ELF-1 (cell line): ENCODE data around the gene SCG2.
A peak's percentile ranks its signal among the peaks of the same experiment; 100 is the strongest.
"Not testable (repeated sequence)": the region's sequence is repeated elsewhere in the genome, so short reads cannot be mapped to it uniquely, and the experiment has no call there.

Experiments used
- DNase-seq: peaks from one replicate; pipeline ENCODE4 v3.0.0-alpha.2; 2016; ENCODE audit warnings: low read depth, low spot score

SCG2 gene

DNA sequence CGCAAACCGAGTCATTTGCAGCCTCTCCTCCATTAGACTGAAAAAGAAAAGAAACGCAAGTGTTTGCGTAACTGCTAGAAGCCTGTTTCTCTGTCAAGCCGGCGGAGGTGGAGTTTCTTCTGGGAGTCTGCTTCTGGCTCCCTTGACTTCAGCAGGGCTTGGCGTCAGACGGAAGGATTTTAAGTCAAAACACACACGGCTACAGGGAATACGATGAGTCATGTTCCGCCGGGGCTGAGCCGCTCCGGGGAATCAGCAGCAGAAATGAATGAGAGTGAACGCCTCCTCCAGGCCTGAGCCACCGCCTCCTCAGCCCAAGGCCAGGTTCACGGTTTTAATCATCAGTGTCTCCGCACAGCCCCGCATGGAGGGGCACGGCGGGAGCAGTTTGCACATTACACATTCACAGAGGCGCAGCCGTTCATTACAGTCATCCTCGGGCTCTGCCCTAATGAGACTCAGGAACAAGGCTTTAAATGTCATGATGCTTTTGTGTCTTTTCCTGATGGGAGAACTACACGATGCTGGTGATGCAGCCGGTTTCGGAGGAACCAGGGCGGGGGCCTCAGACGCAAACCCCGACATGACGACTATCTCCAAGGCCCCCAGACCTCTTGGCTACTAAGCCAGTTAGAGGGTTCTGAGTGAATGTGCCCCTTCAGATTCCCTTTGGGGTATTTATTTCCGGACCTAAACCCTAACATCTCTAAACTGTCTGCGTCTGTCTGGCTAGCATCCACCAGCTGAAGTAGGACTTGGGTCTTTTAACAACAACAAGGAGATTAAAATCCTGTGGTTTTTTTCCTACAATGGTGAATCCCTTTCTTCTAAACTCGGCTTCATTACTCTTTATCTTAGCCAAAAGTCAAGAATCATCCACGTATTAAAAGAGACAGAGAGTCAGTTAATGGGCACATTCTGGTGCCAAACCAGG, 11.1 kb upstream of the SCG2 start:
- peak; percentile 91 for DNase-seq

DNA sequence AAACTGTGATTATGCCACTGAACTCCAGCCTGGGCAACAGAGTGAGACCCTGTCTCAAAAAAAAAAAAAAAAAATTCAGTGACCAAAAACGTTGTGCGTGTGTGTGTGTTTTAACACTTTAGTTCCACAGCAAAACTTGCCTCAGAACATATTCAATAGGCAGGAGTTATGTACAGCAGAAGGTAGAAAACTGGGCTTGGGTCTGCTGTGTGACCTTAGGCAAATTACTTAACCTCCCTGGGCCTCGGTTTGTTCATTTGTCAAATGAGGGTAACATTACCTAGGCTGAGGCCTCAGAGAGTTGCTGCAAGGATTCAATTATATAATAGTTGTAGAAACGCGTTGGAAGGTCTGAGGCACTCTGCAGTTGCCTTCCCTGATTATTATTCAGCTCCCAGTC, 10.3 kb upstream of the SCG2 start:
- no peak for DNase-seq

DNA sequence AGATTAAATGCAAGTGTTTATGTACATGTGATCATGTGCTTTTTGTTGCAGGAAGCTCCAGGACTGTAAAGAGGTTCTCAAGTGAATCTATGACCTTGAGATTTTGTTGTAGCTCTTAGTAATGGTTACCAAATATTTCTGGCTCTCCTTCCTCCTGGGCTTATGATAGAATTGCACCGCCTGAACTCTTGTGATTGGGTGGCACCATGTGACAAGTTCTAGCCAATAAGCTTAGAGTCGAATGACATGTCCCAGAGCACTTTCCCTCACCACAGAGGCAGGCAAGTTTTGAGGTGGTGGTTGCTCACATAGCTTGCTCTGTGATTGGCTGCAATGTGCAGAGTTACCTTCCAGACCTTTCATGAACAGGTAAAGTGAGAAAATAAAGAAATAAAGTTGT, 8.9 kb upstream of the SCG2 start:
- DNase-seq, result no peak

DNA sequence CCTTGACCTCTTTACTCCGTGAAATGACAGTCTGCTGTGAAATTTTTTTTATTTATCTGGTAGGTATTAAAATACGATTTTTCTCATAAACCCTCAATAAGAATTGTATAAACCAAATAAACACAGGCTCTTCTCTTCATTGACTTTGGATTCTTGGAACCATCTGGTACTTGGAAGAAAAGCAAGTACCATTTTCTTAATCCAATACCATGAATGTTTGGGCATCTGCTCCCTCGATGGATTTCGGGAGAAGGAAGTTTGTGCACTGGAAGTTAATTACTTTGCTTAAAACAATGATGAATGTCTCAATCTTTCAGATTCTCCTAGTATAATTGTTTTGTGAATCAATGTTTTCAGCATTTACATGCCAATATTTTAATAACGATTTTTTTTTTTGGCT, 5.3 kb upstream of the SCG2 start:
- DNase-seq, result no peak

DNA sequence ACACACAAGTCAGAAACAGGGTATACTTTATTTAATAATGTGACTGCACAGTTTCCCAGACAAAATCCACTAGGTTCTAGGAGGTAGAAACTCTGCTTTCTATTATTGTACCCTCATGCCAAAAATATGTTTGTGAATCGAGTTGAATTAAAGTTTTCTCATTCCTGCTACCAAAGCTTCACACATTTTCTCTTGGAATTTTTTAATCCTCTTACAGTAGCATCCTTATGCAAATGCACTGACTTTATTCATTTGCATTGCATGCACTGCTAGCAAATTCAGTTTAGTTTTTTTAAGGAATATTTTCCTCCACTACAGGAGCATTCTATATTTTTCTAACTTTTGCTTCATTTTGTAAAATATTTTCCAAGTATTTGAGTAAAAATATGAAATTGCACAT, 4.8 kb upstream of the SCG2 start:
- no peak for DNase-seq

DNA sequence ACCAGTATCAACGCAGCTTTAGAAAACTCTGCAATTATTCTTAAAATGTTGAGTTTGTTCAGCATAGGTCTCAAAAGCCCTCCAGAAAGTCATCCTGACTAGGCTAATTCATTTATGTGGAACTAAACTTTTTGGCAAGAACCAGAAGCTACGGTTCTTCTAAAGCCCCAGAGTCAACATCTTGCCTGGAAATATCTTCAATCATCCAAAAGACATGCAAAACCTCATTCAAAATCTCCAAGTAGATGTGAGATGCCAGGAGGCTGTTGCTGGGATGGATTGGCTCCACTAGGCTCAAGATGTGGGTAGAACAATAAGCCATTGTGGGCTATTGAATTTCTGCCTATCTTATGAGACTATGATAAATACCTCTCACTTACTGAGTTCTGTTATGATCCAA, 2.1 kb upstream of the SCG2 start:
- DNase-seq, result no peak

DNA sequence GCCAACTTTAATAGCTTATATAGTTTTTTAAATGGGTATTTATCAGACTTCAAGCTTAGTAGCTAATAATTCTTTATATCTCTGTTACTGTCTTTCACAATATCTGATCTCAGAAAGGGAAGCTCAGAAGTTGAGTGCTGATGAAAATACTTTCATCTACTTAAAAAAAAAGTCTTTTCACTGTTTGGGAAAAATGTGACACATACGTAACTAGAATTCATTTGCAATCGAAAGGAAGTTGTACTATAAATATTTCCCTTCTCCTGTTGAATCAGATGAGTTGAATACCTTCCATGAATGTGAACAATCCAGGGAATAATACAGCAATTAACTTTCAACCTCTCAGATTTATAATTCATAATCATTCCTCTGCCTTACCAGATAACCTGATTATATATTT, 811 bp upstream of the SCG2 start:
- no peak for DNase-seq

DNA sequence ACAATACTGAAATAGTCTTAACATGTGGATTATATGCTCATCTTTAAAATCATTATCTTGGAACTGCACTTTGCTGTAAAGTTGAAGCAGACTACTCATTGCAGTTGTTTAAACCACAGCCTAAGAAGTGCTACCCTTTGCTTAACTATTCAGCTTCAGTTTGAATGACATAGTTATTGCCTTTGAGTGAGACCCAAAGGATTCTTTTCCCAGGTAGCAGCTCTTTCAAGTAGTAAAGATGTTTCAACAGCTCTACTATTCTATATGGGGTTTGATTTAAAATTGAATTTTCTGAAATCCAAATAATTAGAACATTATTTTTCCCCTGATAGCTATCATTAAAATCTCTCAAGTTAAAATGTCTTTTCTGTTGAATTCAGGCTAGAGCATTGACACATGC, 1.1 kb downstream of the SCG2 start:
- DNase-seq, result no peak

DNA sequence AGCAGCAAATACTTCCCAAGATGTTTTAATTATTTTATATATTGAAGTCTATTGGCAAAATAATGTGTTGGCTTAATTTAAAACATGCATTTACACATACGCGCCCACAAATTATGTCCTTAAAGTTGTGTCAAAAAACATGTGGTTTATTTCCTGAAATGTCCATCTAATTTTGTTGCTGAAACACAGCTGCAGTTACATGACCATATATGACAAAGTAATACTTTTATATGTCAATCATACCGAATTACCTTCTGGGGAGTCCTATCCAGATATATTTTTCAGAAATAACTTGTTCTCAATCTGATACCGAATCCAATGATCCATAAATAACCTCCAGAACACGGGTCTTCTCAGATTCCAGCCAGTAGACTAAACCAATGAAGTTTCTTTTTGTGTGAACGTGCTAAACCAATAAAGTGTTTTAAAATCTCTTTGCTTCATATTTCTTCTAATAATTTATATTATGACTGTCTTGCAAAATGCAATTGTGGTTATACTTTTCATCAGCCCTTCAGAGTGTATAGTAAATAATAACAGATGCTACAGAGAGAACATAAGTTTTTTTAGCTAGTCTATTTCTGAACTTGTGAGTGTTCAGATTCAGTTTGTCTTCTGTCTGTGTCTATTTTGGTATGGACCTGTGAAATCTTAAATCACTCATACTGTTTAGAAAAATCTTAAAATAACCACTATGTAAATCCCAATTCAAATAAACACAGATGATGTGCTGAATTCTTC, 2.4 kb downstream of the SCG2 start:
- no peak for DNase-seq

DNA sequence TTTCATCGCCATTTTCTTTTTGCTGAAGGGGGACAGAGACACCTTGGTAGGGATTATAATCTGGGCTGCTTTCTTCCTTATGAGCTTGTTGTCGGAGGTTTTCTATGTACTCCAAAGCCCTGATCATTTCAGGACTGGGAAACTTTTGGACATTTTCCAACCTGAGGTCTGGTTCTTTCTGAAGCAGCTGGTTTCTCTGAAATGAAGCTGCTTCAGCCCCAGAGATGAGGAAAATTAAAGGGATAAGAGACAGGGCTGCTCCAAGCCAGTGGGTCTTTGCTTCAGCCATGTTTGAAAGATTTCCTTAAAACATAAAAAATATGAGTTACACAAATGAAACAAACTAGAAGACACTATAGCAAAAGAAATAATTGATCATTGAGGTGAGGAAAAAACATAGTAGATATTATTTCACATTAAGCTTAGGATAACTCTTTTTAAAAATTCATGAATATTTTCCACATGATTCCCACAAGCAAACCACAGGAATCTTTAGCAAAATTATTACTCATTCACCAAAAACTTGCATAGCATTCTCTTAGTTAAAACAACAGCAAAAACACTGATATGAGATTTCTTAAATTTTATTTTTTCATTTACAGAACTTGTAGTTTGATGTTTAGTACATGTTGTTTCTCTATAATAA, 3.0 kb downstream of the SCG2 start:
- DNase-seq, result no peak

DNA sequence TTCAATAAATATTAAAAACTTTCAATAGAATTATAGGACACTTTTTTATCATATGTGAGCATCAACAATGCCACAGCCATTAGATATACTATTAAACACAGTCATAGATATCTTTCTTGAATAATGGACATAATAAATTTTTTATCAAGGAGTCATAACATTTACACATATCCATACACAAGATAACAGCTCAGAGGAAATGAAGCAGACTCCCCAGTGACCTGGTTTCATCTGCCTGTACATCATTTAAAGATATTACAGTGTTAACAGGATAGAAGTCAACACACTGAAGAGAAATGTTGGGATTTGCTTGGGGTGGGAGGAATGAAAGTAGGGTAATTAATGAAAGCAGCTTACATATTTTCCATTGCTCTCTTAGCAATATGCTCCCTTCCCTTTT, 5.1 kb downstream of the SCG2 start:
- no peak for DNase-seq

DNA sequence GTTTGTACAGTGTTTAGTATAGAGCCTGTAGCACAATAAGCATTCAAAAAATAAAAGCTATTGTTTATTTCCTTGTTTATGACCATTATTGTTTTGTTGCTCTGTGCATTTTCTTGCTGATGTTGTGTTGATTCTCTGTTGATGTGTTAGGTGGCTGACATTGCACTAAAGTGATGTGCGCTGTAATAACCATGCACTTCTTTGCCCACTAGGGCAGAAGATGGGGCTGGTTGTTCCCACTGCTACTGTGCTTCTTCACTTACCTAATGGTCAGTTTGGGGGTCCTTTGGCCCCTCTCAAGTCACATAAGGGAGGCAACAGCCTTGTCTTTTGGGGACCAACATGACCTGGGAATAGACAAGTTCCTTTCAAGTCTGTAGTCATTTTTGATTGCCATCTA, 6.0 kb downstream of the SCG2 start:
- no peak for DNase-seq

DNA sequence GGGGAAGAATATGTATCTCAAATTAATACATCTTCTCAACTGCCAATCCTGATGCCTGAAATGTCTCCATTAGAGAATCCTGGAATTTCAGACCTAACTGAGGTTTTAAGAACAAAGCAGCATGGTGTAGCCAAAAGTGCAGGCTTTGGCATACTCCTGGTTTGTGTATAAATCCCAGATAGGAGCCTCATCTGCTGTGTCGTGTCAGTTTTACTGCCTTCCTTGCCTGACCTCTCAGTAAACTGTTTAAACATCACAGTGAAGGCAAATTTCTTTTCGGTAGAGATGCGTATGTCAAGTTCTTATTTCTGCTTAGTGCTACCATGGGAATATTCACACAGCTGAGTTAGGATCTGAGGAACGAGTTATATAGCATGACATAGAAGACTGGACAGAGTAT, 7.3 kb downstream of the SCG2 start:
- DNase-seq, result no peak

DNA sequence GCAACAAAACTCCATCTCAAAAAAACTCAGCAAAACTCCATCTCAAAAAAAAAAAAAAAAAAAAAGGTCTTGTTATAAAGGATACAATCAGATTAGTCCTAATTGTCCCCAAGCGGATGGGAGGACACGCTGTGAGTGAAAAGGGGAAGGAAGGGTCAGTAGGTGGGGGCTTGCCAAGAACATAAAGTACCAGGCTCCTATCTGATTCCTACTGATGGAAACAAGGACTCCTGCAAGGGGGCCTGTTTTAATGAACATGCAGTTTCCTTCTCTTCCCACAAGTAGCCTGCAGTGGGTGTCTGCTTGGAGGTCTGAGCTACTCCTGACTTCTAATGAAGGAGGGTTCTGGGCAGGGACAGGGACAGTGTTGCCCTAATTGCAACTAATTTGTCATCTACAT, 7.9 kb downstream of the SCG2 start:
- no peak for DNase-seq

DNA sequence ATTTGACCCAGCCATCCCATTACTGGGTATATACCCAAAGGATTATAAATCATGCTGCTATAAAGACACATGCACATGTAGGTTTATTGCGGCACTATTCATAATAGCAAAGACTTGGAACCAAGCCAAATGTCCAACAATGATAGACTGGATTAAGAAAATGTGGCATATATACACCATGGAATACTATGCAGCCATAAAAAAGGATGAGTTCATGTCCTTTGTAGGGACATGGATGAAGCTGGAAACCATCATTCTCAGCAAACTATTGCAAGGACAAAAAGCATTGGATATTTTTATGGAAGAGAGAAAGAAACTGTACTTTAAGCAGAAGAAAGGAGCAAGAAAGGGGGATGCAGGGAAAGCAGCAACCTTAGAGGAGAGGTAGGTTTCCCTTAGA, 9.5 kb downstream of the SCG2 start:
- not testable (repeated sequence) for DNase-seq

DNA sequence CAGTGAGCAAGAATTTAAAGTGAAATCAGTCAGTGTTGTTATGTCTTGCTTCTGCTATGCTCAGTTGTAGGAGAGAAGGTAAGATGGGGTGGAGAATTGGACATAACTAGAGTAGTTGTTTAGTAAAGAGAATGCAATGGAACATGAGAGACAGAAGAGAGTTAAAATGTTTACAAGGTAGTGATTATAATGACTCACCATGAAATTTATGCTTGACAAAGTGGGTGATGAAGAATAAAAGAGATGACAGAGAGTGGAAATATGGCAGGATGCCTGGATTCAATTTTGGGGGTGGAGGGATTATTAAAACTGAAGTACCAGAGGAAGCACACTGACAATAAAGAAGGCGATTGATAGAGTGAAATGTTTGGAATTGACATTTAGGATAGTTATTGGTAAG, 10.6 kb downstream of the SCG2 start:
- no peak for DNase-seq

DNA sequence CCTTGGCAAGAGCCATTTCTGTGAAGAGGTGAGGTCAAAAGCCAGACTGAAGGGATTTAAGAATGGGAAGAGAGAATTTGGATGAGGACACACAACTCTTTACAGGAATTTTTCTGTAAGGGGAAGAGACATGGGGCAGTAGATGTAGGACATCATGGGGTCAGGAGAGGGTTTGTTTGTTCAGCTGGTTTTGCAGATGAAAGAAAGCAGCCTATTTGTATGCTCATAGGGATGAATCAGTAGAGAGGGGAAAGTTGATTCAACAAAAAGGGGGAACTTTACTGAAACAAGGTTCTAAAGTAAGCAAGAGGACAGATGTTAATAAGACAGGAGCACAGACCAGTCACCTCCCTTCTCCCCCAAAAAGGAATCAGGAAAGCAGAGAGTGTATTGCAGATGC, 11.2 kb downstream of the SCG2 start:
- DNase-seq, result no peak

DNA sequence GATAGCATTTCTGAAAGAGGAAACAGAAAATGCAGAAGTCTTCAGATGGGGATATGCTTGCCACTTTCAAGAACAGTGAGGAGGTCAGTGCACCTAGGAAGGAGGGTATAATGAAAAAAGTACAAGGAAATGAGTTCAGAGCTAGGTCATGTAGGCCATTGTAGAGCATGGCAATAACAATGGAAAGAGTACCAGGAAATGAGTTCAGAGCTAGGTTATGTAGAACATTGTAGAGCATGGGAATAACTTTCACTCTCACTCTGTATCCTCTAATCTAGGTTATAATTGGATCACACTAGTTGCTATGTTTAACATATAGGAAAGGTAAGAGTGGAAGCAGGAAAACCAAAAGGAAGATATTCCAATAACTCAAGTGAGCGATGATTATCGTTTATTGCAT, 12.3 kb downstream of the SCG2 start:
- no peak for DNase-seq

DNA sequence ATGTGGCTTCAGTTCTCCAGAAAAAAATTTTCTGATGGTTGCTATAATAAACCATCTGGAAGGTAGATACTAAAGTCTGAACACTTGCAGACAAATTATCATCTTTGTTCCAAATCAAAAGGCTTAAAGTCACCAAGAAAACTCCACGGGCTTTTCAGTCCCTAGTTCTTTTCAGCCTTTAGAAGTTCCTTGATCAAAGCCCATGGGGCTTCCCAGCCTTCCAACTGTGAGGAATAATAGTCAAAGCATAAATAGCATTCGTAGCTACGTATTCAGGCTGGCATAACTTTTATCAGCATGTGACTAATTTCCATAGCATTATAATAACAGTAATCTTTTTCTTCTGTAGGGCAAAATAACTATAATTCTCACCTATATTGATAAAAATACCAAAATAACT, 13.9 kb downstream of the SCG2 start:
- DNase-seq, result no peak

DNA sequence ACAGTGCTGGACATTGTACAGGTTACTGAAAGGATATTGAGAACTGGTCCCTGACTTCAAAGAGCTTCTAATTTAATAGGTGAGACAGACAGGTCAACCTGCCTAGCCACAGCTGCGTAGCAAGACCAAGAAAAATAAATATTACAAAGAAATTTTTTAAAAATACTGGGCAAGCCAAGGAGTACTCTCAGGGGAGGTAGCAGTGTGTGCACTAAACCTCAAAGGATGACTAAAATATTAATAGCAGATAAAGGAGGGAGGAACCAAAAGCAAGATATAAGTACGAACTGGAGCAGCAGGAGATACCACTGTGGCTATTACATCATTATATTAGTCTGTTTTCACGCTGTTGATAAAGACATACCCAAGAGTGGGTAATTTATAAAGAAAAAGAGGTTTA, 14.9 kb downstream of the SCG2 start:
- DNase-seq, result no peak

DNA sequence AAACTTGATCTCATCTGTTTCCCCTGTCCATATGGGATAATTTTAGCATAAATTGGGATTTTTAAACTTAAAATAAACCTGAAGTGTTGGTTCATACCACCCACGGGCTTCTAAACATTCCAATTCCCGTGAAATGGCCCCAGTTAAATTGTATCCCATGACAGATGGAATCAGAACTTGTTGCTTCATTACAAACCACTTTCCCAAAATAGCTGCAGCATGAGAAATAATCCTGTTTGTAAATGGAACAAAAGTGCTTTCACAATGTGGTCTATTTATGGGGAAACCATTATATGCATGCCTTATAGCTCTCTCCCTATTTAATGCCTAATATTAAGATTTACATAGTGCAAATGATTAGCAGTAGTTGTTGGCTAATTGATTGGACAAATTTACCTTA, 15.9 kb downstream of the SCG2 start:
- no peak for DNase-seq

DNA sequence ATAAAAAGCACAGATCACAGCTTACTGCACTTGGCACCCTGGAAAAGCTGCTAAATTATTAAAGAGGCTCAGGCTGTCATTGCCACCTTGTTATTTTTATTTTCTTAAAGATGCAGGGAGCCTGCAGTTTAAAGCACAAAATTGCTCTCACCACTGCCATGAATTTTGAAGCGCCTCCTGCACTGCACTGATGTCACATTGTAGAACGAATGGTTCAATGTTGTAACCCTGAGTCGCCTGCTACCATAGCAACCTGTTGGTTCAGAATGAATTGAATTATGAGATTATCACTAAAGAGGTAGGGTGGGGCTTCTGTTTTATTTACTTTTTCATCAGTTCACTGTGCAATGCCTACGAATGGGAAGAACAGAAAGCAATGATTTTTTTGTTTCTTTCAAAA, 16.5 kb downstream of the SCG2 start:
- no peak for DNase-seq

DNA sequence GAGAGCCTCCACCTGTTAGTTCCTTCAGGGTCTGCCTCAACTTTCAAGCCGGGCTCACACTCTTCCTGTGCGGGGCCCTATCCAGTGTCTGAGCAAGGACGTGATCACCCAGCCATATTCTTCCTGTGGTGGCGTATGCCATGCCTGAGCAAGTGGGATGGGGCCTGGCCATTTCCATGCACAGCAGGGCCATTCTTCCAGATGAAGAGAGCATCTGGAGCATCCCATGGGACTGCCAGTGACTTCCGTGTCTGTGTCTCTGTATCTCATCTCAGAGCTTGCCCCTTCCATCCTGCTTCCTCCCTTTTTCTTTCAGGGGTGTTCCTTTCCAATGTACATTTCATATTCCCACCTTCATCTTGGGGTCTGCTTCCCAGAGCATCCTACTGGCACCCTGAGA, 20.2 kb downstream of the SCG2 start:
- no peak for DNase-seq
